Measurements from ENCODE around the gene PFKFB4.

GRCh38 chr3:48564667-48565066 lies 8.1 kb upstream of the PFKFB4 start:
- TF ChIP-seq SUZ12 (IDR thresholded peaks at IDR 0.05; ENCODE audit: extremely low read depth, insufficient read depth, insufficient read length) (no peak), ZNF274 (IDR thresholded peaks at IDR 0.05; ENCODE audit: low read depth, low read length) (no peak)

All from NT2/D1 (cell line).